Central memory CD8-positive, alpha-beta T cell (primary cell): ENCODE results near the gene PRSS35.

Experiments
- ATAC-seq: fragments of 150-1000 bp; cut with Tn5 transposase; replicated peaks from 2 replicates; pipeline ENCODE4 v1.10.0; 2022; ENCODE audit warnings: mild to moderate bottlenecking, moderate FRiP score, moderate number of reproducible peaks; ENCODE audit not compliant: poor library complexity, severe bottlenecking; ENCODE audit errors: extremely low read depth
- DNase-seq, 2 donors: peaks; one replicate each; pipeline ENCODE4 v3.0.0; 2021; ENCODE audit warnings: low spot score in 2 of 2
- H3K27ac Mint-ChIP-seq: one replicate; pipeline ENCODE4 v1.8.0; 2022; ENCODE audit warnings: low read depth, mild to moderate bottlenecking, moderate library complexity, mixed read lengths
- H3K27me3 Mint-ChIP-seq: one replicate; pipeline ENCODE4 v1.8.0; 2022; ENCODE audit warnings: mixed read lengths
- H3K36me3 Mint-ChIP-seq: one replicate; pipeline ENCODE4 v1.8.0; 2022; ENCODE audit warnings: mild to moderate bottlenecking, moderate library complexity, mixed read lengths; ENCODE audit not compliant: insufficient read depth
- H3K4me1 Mint-ChIP-seq: one replicate; pipeline ENCODE4 v1.8.0; 2022; ENCODE audit warnings: mixed read lengths
- H3K4me3 Mint-ChIP-seq: one replicate; pipeline ENCODE4 v1.8.0; 2022; ENCODE audit warnings: mild to moderate bottlenecking, moderate library complexity, mixed read lengths
- H3K9me3 Mint-ChIP-seq: one replicate; pipeline ENCODE4 v1.8.0; 2022; ENCODE audit warnings: mixed read lengths

Gene PRSS35

GRCh38 chr6:83488448-83488847, 23.9 kb upstream of the PRSS35 start:
- DNase-seq: no peak
- Mint-ChIP-seq H3K36me3 (no peaks in the 10 kb centered on the region), H3K4me1 (no peaks in the 10 kb centered on the region), H3K9me3 (no peaks in the 10 kb centered on the region), H3K27me3 (no peaks in the 10 kb centered on the region), H3K4me3 (no peak overlapping the region), H3K27ac (no peak overlapping the region)
- ATAC-seq: no peak

GRCh38 chr6:83488861-83489260, 23.5 kb upstream of the PRSS35 start:
- DNase-seq: no peak
- Mint-ChIP-seq H3K36me3 (no peaks in the 10 kb centered on the region), H3K27ac (no peak overlapping the region), H3K4me3 (no peak overlapping the region), H3K9me3 (no peaks in the 10 kb centered on the region), H3K4me1 (no peaks in the 10 kb centered on the region), H3K27me3 (no peaks in the 10 kb centered on the region)
- no peak for ATAC-seq

GRCh38 chr6:83490217-83490807, 22.0 kb upstream of the PRSS35 start:
- Mint-ChIP-seq H3K27me3 (no peaks in the 10 kb centered on the region), H3K27ac (no peak overlapping the region), H3K4me3 (no peak overlapping the region), H3K4me1 (no peaks in the 10 kb centered on the region), H3K36me3 (no peaks in the 10 kb centered on the region), H3K9me3 (no peaks in the 10 kb centered on the region)
- no peak for DNase-seq
- ATAC-seq: no peak

GRCh38 chr6:83505356-83505755, 7.0 kb upstream of the PRSS35 start:
- DNase-seq (no peak), ATAC-seq (no peak)
- Mint-ChIP-seq H3K4me3 (no peak overlapping the region), H3K4me1 (no peaks in the 10 kb centered on the region), H3K9me3 (no peaks in the 10 kb centered on the region), H3K27me3 (no peaks in the 10 kb centered on the region), H3K36me3 (no peaks in the 10 kb centered on the region), H3K27ac (no peak overlapping the region)

GRCh38 chr6:83509441-83509840, 2.9 kb upstream of the PRSS35 start:
- ATAC-seq (no peak), DNase-seq (no peak)
- H3K27ac Mint-ChIP-seq: no peak overlapping the region
- peaks cover 9% of the 10 kb centered on the region for H3K4me1 Mint-ChIP-seq
- H3K4me3 Mint-ChIP-seq: no peak overlapping the region
- H3K27me3 Mint-ChIP-seq: peaks cover 31% of the 10 kb centered on the region
- H3K9me3 Mint-ChIP-seq: no peaks in the 10 kb centered on the region
- H3K36me3 Mint-ChIP-seq: no peaks in the 10 kb centered on the region

- H3K27ac Mint-ChIP-seq: no peak overlapping the region
- no peak overlapping the region for H3K4me3 Mint-ChIP-seq
- ATAC-seq (no peak), DNase-seq (no peak)
- H3K9me3 Mint-ChIP-seq: no peaks in the 10 kb centered on the region
- no peaks in the 10 kb centered on the region for H3K36me3 Mint-ChIP-seq
- H3K4me1 Mint-ChIP-seq: peaks cover 9% of the 10 kb centered on the region
- peaks cover 36% of the 10 kb centered on the region for H3K27me3 Mint-ChIP-seq
Measured at GRCh38 chr6:83510791-83511190, 1.5 kb upstream of the PRSS35 start.

DNA sequence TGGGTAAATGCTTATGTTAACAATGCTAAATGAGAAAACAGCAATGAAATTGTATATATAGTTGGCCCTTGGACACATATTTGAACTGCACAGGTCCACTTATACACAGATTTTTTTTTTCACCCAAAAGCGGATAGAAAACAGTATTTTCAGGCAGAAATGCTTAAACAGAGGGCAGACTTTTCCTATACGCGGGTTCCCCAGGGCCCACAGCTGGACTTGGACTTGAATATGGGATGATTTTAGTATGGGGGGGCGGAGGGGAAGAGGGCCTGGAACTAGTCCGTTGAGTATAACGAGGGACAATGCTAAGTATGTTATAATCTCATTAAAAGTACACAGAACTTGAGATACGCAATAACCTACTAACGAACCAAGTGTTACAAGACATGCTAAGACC, 1.1 kb upstream of the PRSS35 start:
- no peak for DNase-seq
- H3K4me3 Mint-ChIP-seq: no peak overlapping the region
- no peak overlapping the region for H3K27ac Mint-ChIP-seq
- no peaks in the 10 kb centered on the region for H3K36me3 Mint-ChIP-seq
- H3K9me3 Mint-ChIP-seq: no peaks in the 10 kb centered on the region
- peaks cover 40% of the 10 kb centered on the region for H3K27me3 Mint-ChIP-seq
- ATAC-seq: no peak
- peaks cover 9% of the 10 kb centered on the region for H3K4me1 Mint-ChIP-seq

- Mint-ChIP-seq H3K4me3 (no peak overlapping the region), H3K27ac (no peak overlapping the region), H3K36me3 (no peaks in the 10 kb centered on the region), H3K9me3 (no peaks in the 10 kb centered on the region), H3K4me1 (peaks cover 9% of the 10 kb centered on the region), H3K27me3 (peaks cover 57% of the 10 kb centered on the region)
- ATAC-seq (no peak), DNase-seq (no peak)
Measured at GRCh38 chr6:83514466-83514865, 2.1 kb downstream of the PRSS35 start.

DNA sequence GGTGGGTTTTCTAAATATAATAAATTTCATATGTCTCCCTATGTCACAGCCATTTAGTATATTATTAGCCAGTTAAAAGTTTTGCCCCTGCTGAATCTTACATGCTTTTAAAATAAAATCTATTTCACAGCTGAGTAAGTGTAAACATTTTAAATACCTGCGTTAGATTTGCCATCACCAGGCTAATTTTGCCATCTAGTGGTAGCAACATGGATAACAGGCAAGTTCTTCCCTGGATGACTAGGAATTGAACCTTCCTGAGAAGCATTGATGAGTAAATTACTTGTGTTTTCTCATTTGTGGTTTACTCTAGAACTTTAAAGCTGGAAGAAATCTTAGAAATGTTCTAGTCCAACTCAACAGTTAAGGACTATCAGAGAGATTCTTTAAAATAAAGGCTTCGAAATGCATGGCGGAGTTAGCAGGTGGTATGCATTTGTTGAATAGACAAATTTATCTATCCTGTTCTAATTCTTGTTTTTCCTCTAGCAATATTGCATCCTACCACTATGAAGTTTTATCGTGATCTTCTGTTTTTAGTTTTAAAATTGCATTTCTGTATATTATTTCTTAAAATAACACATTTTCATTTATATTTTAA, 2.6 kb downstream of the PRSS35 start:
- ATAC-seq (no peak), DNase-seq (no peak)
- Mint-ChIP-seq H3K27ac (no peak overlapping the region), H3K4me3 (no peak overlapping the region), H3K4me1 (peaks cover 9% of the 10 kb centered on the region), H3K36me3 (no peaks in the 10 kb centered on the region), H3K9me3 (no peaks in the 10 kb centered on the region), H3K27me3 (peaks cover 57% of the 10 kb centered on the region)

DNA sequence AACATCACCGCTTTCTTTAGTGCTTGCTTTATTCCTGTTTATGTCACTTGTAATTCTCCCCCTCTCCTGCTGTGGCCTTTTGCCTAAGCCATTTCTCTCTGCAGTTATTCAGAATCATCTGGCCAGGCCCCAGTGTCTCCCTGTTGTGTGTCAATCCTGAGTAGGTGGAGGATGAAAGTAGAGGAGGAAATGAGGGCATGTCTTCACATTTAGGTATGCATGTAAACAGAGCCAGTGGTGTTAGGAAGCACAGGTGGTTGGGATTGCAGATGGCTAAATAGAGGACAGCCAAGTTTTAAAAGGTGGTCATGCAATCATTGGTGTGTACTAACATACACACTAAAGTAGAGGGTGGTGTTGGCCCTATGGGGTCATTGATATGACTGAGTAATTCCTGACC, 5.2 kb downstream of the PRSS35 start:
- DNase-seq (no peak), ATAC-seq (no peak)
- no peaks in the 10 kb centered on the region for H3K9me3 Mint-ChIP-seq
- H3K4me3 Mint-ChIP-seq: no peak overlapping the region
- no peak overlapping the region for H3K27ac Mint-ChIP-seq
- peaks cover 44% of the 10 kb centered on the region for H3K27me3 Mint-ChIP-seq
- H3K4me1 Mint-ChIP-seq: no peaks in the 10 kb centered on the region
- no peaks in the 10 kb centered on the region for H3K36me3 Mint-ChIP-seq

DNA sequence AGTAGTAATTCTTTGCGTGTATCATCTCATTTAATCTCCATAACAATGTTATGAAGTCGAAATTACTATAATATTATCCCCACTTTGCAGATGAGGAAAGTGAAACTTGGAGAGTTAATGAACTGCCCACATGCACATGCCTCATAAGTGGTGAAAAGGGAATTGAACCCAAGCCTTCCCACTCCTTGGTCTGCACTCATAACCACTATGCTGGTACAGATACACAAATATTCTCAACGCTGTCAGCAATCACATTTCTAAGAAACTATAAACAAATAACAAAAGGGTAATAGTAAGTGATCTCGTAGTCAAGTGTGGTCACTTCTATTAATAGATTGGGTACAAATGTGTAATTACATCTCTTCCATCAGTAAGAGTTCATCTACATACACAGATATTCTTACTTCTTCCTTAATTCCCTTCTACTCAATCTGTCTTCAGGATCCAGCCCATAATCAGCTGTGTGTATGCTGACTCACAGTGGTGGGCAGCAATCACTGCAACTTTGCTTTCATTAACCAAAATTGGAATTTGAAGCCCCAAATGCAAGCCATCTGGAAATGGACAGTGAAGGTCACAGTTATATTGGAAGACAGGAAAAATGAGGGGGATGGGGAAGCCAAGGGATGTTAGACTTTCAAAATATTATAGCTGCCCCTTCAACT, 6.6 kb downstream of the PRSS35 start:
- no peak overlapping the region for H3K4me3 Mint-ChIP-seq
- H3K27me3 Mint-ChIP-seq: peaks cover 44% of the 10 kb centered on the region
- H3K4me1 Mint-ChIP-seq: no peaks in the 10 kb centered on the region
- no peaks in the 10 kb centered on the region for H3K9me3 Mint-ChIP-seq
- H3K27ac Mint-ChIP-seq: no peak overlapping the region
- H3K36me3 Mint-ChIP-seq: no peaks in the 10 kb centered on the region
- DNase-seq (no peak), ATAC-seq (no peak)

GRCh38 chr6:83536034-83536646, 23.8 kb downstream of the PRSS35 start:
- H3K36me3 Mint-ChIP-seq: no peaks in the 10 kb centered on the region
- DNase-seq: no peak
- no peaks in the 10 kb centered on the region for H3K4me1 Mint-ChIP-seq
- ATAC-seq: no peak
- H3K27me3 Mint-ChIP-seq: peaks cover 13% of the 10 kb centered on the region
- no peak overlapping the region for H3K27ac Mint-ChIP-seq
- H3K4me3 Mint-ChIP-seq: no peak overlapping the region
- no peaks in the 10 kb centered on the region for H3K9me3 Mint-ChIP-seq
